ENCODE measurements around the gene CNTNAP2. TPM values are rescaled to one million over a fixed set of nuclear protein-coding genes. Genes with fewer than 3 reads are reported as not detected.

CNTNAP2 gene
- total and polyA plus RNA-seq, 2 of the 13 experiments (the other 11 are each of a cell fraction or from before 2014, with no cell fraction given), result 0.40 to 0.42 TPM

DNA sequence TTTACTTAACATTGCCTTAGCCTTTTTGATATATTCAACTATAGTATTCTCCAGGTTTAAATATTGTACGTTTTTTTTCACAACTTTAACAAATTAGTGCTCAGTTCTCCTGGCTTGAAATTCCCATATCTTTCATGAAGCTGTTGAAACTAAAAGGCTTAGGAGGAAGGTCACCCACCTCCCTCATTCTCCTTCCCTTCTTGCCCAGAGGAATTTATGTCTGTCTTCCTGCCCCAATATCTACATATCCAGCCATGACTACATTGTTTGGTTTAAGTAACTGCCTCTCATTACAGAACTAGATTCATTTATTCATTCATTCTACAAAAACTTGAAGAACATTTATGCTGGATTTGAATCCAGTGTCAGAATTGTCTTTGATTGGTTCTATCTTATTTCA is 2219.2 kb downstream of the CNTNAP2 start (continued):
- TF ChIP-seq FOXA1 (IDR thresholded peaks at IDR 0.05) (no peak), FOXA1 (CRISPR knock-in tag; IDR thresholded peaks at IDR 0.05) (no peak), SNAI1 (CRISPR knock-in tag; IDR thresholded peaks at IDR 0.05; ENCODE audit: borderline replicate concordance) (no peak)
- TF ChIP-seq, protein P1, sequence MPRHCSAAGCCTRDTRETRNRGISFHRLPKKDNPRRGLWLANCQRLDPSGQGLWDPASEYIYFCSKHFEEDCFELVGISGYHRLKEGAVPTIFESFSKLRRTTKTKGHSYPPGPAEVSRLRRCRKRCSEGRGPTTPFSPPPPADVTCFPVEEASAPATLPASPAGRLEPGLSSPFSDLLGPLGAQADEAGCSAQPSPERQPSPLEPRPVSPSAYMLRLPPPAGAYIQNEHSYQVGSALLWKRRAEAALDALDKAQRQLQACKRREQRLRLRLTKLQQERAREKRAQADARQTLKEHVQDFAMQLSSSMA (CRISPR knock-in tag; IDR thresholded peaks at IDR 0.05), result no peak

DNA sequence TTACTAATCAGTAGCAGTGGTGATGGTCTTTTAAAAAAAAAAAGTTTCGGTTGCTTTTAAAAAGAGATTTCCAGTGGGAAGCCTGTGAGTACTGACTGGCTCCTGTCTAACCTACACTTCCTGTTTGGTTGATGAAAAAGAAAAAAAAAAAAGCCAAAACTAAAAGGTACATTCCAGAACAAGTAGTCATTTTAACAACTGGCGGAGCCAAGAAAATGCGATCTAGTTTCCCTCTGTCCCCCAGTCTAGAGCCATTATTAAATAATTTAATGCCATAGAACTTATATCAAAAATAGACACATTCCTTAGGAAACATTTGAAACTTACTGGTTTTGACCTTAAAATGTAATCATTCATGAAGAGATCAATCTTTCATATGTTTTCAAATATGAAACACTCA is 2219.8 kb downstream of the CNTNAP2 start:
- no peak for ATAC-seq
- TF ChIP-seq HDAC6 (IDR thresholded peaks at IDR 0.05; ENCODE audit: low read depth, low read length) (no peak), PRPF4 (IDR thresholded peaks at IDR 0.05; ENCODE audit: low read depth, low read length, poor library complexity, severe bottlenecking) (no peak), NR2F1 (CRISPR knock-in tag; IDR thresholded peaks at IDR 0.05) (no peak), ZIK1 (CRISPR knock-in tag; IDR thresholded peaks at IDR 0.05; ENCODE audit: borderline replicate concordance, low read depth) (no peak), ZNF253 (CRISPR knock-in tag; IDR thresholded peaks at IDR 0.05; ENCODE audit: borderline replicate concordance) (no peak), KLF11 (CRISPR knock-in tag; IDR thresholded peaks at IDR 0.05) (no peak), MLLT10 (CRISPR knock-in tag; IDR thresholded peaks at IDR 0.05) (no peak), ZNF615 (CRISPR knock-in tag; IDR thresholded peaks at IDR 0.05; ENCODE audit: borderline replicate concordance) (no peak), IRX3 (CRISPR knock-in tag; IDR thresholded peaks at IDR 0.05; ENCODE audit: borderline replicate concordance, low read depth) (no peak)
- TF ChIP-seq, protein P2, sequence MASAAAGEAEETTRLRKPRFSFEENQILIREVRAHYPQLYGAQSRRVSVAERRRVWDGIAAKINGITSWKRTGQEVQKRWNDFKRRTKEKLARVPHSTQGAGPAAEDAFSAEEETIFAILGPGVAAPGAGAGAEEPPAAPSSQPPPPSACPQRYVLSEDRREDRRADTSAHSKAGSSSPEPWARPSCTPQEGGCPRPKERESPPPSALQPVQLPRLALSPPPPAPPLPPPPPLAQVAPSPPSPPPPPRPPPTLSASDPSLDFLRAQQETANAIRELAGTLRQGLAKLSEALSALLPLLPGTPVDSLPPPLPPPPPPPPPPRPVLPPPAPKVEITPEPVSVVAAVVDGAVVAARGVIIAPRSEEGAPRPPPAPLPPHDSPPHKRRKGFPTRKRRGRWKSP (CRISPR knock-in tag; IDR thresholded peaks at IDR 0.05), result no peak
- TF ChIP-seq, protein P3, sequence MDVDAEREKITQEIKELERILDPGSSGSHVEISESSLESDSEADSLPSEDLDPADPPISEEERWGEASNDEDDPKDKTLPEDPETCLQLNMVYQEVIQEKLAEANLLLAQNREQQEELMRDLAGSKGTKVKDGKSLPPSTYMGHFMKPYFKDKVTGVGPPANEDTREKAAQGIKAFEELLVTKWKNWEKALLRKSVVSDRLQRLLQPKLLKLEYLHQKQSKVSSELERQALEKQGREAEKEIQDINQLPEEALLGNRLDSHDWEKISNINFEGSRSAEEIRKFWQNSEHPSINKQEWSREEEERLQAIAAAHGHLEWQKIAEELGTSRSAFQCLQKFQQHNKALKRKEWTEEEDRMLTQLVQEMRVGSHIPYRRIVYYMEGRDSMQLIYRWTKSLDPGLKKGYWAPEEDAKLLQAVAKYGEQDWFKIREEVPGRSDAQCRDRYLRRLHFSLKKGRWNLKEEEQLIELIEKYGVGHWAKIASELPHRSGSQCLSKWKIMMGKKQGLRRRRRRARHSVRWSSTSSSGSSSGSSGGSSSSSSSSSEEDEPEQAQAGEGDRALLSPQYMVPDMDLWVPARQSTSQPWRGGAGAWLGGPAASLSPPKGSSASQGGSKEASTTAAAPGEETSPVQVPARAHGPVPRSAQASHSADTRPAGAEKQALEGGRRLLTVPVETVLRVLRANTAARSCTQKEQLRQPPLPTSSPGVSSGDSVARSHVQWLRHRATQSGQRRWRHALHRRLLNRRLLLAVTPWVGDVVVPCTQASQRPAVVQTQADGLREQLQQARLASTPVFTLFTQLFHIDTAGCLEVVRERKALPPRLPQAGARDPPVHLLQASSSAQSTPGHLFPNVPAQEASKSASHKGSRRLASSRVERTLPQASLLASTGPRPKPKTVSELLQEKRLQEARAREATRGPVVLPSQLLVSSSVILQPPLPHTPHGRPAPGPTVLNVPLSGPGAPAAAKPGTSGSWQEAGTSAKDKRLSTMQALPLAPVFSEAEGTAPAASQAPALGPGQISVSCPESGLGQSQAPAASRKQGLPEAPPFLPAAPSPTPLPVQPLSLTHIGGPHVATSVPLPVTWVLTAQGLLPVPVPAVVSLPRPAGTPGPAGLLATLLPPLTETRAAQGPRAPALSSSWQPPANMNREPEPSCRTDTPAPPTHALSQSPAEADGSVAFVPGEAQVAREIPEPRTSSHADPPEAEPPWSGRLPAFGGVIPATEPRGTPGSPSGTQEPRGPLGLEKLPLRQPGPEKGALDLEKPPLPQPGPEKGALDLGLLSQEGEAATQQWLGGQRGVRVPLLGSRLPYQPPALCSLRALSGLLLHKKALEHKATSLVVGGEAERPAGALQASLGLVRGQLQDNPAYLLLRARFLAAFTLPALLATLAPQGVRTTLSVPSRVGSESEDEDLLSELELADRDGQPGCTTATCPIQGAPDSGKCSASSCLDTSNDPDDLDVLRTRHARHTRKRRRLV (CRISPR knock-in tag; IDR thresholded peaks at IDR 0.05), result no peak
- TF ChIP-seq, protein P4, sequence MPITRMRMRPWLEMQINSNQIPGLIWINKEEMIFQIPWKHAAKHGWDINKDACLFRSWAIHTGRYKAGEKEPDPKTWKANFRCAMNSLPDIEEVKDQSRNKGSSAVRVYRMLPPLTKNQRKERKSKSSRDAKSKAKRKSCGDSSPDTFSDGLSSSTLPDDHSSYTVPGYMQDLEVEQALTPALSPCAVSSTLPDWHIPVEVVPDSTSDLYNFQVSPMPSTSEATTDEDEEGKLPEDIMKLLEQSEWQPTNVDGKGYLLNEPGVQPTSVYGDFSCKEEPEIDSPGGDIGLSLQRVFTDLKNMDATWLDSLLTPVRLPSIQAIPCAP (CRISPR knock-in tag; IDR thresholded peaks at IDR 0.05; ENCODE audit: low read depth), result no peak

More for the DNA sequence above, 2219.8 kb downstream of the CNTNAP2 start:
- 70% methylated on average over 3 of the region's 3 CpGs for WGBS (ENCODE audit: low lambda C conversion rate)
- no peak for FAIRE-seq
- H4K20me1 ChIP-seq (ENCODE audit: insufficient read depth, low read length), result no peaks in the 10 kb centered on the region
- CTCF ChIA-PET (ENCODE audit: low intra/inter-chr PET ratio, low total read pairs), result no interaction called here
- no peak overlapping the region for H3K27ac ChIP-seq (ENCODE audit: extremely low read length, insufficient read depth, low read length)
- H3K4me1 ChIP-seq (ENCODE audit: insufficient read depth, low read length), result peaks cover 33% of the 10 kb centered on the region
- no peak overlapping the region for H3K4me3 ChIP-seq (replicated peaks in 1 of 3; ENCODE audit: insufficient read depth in 1 of 3, low read depth in 2 of 3, low read length in 3 of 3)
- H3K36me3 ChIP-seq (replicated peaks in 1 of 2; ENCODE audit: control insufficient read depth in 1 of 2, insufficient read depth in 2 of 2, low read length in 2 of 2), result no peaks in the 10 kb centered on the region
- peaks cover 0 to 43% of the 10 kb centered on the region in 2 experiments; a peak in 3 of 5 replicates for H3K27me3 ChIP-seq (ENCODE audit: control insufficient read depth in 1 of 2, insufficient read depth in 2 of 2, low read length in 2 of 2)
- POLR2A ChIA-PET, result no interaction called here
- intact Hi-C loops (cut with micrococcal nuclease; ENCODE audit: unreplicated experiment), result no loop called here
- H3K9ac ChIP-seq (ENCODE audit: insufficient read depth, low read depth, low read length), result no peak overlapping the region
- in situ Hi-C loops (cut with HindIII; ENCODE audit: extremely low pct_ligation_motif_present, low pct_unique_long_range_greater_than_20kb), result no loop called here
- no peak overlapping the region for H3K4me2 ChIP-seq (ENCODE audit: low read depth, low read length)
- H2AFZ ChIP-seq (ENCODE audit: low read length), result no peak overlapping the region
- peaks cover 2% of the 10 kb centered on the region for H3K9me3 ChIP-seq (ENCODE audit: low read length)
- no peak for DNase-seq (ENCODE audit: low spot score)
- no peaks in the 10 kb centered on the region for H3K79me2 ChIP-seq (ENCODE audit: insufficient read depth, low read length)
- no TSS peak for BruUV-seq (replicated peaks)
